H1 (cell line): ENCODE measurements around the gene POLR2A. TPM values are rescaled to one million over a fixed set of nuclear protein-coding genes. Genes with fewer than 3 reads are reported as not detected.

Experiments
- CBX5 ChIP-seq: fragments of 300-800, 300-1000 bp; sonication (generic); IDR thresholded peaks from 2 replicates; pipeline ENCODE4 v1.7.1; 2016; ENCODE audit warnings: antibody characterized with exemption, low read length, low read depth
- RBBP5 ChIP-seq: IDR thresholded peaks from 2 replicates; pipeline ENCODE4 v1.7.1; 2012; ENCODE audit warnings: low read depth, mild to moderate bottlenecking, inconsistent platforms, low read length, moderate library complexity, borderline replicate concordance
- polyA plus RNA-seq, 7 experiments: library from polyadenylated mRNA; depleted of rRNA in 3 of 7; stranded (reverse) in 5 of 7; unstranded in 2 of 7; fragments of >200 nt in 5 of 7; fragments of 200-250 nt in 2 of 7; gene quantifications; 1 replicate in 5 of 7; 2 replicates in 1 of 7; 4 replicates in 1 of 7; pipeline versions ENCODE4 v1.2.1 to v1.2.3, GENCODE V29; 2011 to 2013; ENCODE audit warnings: missing spikeins in 2 of 7, mixed read lengths in 2 of 7
- total RNA-seq: library from RNA; stranded (reverse); fragmentation: NEBNext Ultra II Directional; extraction: Animal tissue kit (Norgen Biotek cat#: 25700); gene quantifications from 2 replicates; pipeline ENCODE4 v1.2.1, GENCODE V29; 2021

Gene POLR2A
- total and polyA plus RNA-seq, 2 of the 8 experiments (the other 6 are each of a cell fraction or from before 2014, with no cell fraction given), result 26.8 to 150 TPM

GRCh38 chr17:7437950-7438614 lies 46.1 kb upstream of the POLR2A start (continued):
- TF ChIP-seq RBBP5 (no peak), CBX5 (no peak)
- TF ChIP-seq, all 59 proteins: peak for 6
